Stimulated activated CD8-positive, alpha-beta memory T cell treated with anti-CD3 and anti-CD28 coated beads, Interleukin-7, amount 100 ng/mL, for 4 hours (primary cell): ENCODE results near the gene GDAP2.
"Not testable (repeated sequence)": the region's sequence is repeated elsewhere in the genome, so short reads cannot be mapped to it uniquely, and the experiment has no call there.

Experiments
- DNase-seq, 2 donors: peaks; one replicate each; pipeline ENCODE4 v3.0.0-alpha.2; 2020; ENCODE audit warnings: low read depth in 2 of 2

GDAP2 gene

DNA sequence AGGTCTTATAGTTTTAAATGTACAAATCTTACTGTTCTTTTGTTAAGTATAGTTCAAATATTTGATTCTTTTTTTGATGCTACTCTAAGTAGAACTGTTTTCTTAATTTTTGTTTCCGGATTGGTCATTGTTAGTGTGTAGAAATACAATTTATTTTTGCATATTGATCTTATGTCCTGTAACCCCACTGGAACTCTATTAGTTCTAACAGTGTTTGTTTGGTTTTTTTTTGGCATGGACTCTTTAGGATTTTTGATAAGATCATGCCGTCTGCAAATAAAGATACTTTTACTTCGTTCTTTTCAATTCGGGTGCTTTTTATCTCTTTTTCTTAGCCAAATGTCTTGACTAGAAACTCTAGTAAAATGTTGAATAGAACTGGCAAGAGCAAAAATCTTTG, 26.5 kb downstream of the GDAP2 start:
- DNase-seq = no peak

DNA sequence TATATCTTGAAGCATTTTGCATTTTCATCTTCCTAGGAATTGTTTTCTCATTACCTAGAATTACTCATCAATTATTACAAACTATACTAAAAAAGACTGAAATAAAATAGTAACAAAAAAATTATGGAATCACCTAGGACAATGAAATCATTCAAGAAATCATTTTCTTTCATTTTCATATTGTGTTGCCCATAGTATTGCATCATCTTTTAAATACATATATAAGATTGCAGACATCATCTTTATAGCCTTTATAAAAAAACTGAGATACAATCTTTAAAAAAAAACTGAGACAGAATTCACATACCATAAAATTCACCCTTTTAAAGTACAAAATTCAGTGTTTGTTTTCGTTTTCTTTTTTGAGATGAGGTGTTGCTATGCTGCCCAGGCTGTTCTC, 29.6 kb downstream of the GDAP2 start:
- DNase-seq = no peak

DNA sequence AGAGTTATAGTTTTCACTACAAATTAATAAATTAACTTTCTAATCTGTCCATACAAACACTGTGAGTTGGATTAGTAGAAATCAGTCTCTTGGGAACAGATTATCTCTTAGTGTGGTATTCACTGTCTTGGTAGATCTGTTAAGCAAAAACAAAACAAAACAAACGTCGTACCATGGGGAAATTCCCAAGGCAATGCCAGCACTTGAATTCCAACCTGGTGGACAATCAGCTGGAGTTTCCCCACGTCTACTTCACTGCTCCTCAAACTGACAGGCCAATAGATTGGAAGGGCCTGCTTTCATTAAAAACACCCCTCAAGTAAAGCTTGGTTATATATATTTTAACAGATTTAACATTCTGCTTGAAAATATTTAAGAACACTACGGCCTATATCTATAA, 31.9 kb downstream of the GDAP2 start:
- DNase-seq = no peak

DNA sequence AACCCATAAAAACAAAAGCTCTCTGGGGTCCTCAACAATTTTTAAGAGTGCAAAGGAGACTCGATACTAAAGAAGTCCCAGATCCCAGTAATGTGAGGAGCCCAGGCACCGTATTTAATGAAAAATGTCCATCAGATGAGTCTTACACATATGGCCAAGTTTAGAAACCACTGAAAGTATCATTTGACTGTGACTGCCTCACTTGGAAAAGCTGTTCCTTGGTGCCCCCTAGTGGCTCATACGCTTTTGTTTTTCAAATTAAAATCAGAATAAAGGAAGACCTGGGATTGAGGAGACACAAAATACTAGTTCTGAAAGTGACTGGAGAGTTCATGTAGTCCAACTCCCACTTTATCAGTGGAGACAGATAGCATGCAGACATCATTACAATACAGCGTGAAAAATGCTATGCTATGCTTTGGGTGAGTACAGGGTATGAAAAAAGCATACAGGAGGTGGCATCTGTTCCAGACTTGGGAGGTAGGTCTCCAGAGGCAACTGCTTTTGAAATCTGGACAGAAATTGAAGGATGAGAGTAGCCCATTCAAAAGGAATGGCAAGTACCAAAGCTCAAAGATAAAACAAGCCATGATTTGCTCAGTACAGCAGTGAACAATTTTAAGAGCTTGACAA, 33.8 kb downstream of the GDAP2 start:
- peak in 1 of 2 donors; percentile 25 for DNase-seq

DNA sequence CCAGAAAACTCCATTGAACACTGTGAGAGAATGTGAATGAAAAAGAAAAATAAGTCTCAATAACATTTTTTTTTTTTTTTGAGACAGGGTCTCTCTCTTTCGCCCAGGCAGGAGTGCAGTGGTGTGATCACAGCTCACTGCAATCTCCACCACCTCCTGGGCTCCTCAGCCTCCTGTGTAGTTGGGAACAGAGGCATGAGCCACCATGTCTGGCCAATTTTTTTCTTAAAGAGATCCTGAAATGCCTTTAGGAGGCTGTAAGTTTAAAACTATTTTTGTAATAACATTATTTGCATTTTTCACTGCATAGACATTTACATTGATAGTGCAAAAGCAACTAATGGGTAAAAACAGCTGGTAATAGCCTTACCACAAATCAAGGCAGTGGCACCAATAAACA, 35.3 kb downstream of the GDAP2 start:
- no peak for DNase-seq

DNA sequence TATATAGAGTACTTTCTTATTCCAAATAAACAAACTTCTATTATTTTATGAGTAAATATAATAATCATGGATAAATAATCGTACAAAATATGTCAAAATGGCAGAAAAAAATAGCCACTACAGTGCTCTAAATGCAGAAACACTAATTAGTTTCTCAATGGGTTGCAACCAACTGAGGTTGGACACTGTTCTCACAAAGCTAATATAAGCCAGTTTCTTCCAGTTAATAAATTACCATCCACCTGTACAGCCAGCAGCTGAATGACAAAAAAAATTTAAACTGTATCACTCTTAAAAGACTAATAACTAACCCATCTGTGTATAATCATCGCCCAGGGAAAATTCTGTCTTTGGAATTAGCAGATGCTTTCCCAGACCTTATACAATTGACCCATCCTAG, 36.9 kb downstream of the GDAP2 start:
- no peak for DNase-seq

DNA sequence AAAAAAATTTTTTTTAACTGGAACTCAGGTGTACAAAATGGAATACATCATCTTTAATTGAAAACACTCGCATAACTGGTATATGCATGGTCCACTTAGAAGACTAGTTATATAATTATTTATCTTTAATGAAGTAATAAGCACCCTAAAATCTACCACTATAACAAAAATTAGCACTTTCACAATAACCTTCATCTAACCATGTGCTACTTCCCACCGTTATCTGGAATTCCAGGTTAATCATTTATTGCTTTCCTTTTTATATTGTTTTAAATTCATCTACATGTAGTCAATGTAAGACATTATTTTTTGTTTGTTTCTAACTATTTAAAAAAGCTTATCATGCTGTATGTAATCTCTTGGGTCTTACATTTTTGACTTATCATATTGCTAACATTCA, 39.0 kb downstream of the GDAP2 start:
- no peak for DNase-seq

DNA sequence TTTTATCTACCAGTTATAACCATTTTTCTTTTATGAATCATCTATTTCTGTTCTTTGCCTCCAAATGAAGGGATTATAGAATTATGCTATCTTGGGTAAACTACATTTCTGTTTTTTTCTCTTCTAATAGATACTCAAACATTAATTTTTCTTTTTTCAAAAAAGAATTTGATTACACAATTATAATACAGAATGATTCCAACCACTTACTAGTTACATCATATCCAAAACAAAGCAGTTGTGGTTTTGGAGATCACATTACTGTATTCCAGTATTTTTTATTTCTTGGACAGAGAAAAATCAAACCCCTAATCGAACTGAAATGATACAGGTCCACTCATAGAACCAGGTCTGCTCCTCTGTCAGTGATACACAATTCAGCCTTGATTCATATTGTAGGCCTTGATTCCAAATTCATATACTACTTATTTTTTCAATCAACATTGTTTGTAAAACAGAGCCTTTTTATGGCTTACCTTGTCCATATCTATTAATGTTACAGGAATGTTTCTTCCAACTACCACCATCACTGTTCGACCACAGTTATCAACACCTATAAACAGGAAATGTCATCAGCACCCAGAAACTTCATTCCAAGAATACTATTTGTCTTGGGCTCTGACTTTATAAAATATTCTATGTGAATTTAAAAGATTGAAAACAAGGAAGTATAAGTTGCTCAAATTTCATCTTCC, 43.2 kb downstream of the GDAP2 start:
- no peak for DNase-seq

DNA sequence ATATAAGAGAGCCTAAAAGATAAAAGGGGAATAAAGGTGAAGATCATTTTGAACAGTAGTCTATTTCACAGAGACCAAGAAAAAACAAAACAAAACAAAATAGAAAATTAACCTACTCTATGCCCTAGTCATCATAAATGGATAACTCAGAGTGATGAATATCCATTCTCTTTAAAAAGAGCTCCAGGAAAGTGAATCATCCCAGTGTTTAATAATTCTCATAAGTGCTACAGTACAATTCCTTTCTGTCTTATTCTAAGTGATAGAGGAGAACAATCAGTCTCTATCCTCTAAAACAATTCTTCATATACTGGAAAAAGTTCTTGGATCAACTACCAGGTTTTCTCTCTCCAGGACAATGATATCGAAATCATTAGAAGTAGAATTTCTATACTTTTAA, 45.8 kb downstream of the GDAP2 start:
- no peak for DNase-seq

DNA sequence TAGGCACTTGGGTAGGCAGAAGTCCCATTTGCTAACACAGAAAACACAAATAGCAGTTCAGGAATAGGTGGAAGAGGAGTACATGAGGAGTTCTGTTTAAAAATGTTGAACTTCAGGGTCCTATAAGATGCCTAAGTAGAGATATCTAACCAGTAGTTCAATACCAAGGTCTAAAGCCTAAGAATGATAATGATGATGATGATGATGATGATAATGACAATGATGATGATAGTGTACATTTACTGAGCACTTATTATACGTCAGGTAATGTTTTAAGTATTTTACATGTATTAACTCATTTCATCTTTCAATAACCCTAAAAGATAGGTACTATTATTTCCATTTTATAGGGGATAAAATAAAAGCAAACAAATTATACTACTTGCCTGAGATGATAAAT, 50.1 kb downstream of the GDAP2 start:
- no peak for DNase-seq

DNA sequence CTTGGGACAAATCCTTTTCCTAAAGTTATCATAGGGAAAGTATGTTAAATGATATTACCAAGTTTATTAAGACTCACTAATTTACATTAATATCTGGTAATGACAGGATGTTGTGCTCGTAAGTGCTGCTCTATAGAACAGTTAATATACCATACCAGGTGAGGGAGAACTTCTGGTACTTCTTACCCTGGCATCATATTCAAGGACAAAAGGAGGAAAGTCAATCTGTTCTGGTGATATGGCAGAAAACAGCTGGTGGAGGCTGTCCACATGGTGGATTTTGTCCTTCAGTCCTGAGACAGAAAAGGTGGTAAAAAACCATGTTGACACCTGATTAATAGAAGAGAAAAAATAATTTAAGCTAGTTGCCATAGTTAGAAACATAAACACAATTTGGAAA, 51.6 kb downstream of the GDAP2 start:
- DNase-seq = no peak

DNA sequence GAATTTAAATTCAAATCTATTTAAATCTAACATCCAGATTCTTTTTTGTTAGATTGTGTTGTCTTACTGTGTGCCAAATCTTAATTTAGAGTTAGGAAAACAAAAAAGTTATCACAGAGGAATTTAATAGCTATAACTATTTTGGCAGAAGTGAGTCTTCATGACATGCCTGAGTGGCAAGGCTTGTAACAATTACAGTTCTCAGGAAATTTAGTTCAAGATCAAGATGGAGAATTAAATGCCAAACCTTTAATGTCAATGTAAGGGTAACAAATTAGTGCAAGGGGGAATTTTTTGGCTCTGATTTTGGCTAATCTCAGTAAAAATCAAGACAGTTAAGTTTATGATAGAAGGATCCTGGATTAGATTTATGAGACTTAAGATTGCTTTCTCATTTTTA, 58.4 kb downstream of the GDAP2 start:
- no peak for DNase-seq

DNA sequence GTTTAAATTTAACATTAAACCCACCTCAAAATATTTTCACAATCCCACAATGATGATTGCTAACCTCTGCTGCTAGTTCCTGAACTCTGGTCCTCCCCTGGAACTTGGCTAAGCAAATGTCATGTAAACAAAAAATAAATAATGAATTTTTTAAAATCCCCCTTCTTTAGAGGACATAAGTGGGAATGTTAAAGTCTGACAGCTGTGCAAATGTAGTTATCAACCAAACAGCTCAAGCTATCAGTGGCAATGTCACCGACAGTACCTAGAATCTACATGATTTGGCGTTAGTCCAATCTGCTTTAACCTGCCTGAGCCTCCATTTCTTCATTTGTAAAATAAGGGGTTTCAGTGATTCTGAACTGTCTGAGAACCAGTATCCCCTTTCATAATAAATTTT, 67.7 kb downstream of the GDAP2 start:
- no peak for DNase-seq

DNA sequence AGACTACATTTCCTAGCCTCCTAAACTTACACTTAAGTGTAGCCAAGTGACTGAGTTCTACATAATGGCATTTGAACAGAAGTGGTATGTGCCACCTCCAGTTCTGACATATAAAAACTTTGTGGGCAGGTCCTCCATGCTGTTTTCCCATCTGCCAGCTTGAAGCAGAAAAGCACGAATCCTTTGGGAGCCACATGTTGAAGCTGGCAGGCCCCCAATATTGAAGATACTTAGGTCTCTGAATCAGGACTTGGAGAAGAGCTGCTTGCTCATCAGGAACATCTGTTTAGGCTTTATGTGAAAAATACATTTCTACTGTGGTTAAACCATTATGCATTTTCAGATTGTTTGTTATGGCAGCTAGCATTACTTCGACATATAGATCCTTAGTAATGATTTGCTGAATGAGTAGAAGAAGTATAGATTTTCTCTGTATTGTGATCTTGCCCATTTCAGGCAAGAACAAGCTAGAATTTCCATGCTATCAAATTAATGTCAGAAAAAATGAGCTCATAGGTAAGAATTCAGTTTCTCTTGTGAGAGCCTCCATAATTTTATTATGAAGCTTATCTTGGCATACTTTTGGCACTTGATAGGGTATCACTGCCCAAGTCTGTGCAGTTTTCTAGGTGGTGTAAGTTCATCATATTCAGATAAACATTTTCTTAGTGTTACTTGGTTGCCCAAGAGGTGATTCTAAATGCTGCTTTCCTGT, 68.4 kb downstream of the GDAP2 start:
- no peak for DNase-seq

DNA sequence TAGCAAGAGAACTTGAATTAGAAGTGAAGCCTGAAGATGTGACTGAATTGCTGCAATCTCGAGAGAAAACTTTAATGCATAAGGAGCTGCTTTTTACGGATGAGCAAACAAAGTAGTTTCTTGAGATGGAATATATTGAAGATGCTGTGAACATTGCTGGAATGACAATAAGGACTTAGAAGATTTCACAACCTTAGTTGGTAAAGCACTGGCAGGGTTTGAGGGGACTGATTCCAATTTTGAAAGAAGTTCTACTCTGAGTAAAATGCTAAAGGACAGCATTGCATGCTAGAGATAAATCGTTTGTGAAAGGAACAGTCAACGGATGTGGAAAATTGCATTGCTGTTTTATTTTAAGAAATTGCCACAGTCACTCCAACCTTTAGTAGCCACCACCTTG, 69.5 kb downstream of the GDAP2 start:
- no peak for DNase-seq

DNA sequence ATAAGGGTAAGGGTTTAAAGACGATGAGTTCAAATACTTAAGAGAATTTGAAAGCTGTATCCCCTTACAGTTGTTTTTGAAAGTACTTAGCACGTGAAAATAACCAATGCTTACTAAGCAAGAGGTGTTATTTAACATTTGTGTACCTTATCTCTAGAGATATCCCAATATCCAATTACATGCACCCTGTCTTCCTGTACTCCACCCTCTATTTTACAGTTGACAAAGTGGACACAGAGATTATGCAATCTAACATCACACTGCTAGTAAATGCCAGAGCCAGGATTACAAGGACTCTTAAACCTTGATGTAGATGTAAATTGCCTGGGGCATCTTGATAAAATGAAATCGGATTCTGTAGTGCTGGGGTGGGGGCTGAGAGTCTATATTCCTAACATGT, 72.0 kb downstream of the GDAP2 start:
- no peak for DNase-seq

DNA sequence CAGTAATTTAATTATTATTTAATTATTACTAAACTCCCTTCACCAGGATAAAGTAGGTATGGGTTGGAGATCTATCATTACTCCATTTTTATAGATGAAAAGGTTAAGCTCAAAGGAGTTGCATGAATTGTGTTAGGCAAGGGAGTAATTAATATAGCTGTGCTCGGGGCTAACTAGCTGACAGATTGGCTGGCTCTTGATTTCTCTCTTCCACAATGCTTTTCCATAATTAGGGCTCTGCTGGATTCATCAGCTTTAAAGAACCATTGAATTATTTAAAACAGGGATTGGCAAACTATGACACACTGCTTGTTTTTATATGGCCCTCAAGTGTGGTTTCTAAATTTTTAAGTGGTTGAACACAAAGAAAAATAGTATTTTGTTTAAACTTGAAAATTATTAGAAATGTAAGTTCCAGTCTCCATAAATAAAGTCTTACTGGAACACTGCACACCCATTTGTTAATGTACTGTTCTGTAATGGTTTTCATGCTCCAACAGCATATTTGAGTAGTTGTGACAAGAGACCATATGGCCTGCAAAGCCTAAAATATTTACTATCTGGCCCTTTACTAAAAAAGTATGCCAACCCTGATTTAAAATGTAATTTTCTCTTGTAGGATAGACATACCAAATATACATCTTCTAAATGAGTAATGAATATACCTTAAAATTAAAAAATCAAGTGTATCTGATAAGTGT, 76.4 kb downstream of the GDAP2 start:
- DNase-seq = no peak

DNA sequence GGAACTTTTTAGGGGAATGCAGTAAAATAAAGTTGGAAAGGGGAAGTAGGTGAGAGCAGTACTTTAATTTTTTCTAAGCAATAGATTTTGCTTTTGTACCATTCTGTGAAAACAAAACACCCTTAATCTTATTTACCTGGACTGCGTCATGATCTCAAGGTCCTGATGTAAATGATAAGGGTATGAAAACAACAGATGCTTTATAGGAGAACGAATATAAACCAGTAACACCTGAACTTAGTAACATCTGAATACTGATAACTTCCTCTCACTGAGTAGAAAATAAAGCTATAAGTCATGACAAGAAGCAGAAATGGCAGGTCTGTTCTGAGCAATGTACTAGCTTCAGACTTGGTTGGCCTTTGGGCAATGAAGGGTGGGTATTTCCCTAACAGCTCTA, 77.7 kb downstream of the GDAP2 start:
- DNase-seq = no peak

DNA sequence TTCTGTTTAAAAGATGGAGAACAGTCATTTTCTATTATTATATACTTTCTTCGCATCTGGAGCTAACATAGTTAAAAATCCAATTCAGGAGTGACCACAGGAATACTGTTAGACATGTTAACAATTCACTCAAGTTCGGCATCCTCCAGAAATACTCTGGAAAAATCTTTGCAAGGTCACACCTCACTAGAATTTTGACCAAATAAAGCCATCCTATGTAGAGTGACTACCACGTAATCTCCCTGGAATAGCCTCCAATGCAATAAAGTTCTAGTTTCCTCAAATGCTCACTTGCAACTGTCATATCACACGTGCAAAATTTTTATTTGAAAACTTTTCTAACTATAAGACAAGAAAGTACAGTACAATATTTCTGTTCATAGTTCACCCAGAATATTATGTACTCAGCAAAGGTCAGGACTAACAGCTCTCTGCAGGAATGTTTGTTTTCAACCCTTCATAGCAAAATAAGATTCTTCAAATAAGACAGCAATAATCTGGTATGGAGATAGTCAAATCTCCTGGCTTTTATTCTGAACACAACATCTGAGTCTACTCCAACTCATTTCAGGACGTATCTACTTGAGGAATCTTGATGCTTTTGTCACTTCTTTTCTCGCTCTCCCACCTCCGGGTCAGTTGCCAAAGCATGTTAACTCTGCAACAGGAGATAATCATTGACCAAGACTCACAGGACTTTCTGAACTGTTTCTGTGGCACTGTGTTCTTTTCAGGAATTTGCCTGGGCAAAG, 82.6 kb downstream of the GDAP2 start:
- no peak for DNase-seq

DNA sequence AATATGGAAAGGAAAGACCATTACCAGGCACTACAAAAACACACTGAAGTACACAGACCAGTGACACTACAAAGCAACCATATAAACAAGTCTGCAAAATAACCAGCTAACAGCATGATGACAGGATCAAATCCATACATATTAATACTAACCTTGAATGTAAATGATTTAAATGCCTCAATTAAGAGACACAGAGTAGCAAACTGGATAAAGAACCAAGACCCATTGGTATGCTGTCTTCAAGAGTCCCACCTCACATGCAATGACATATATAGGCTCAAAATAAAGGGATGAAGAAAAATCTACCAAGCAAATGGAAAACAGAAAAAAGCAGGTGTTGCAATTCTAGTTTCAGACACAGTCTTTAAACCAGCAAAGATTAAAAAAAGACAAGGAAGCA, 84.9 kb downstream of the GDAP2 start:
- DNase-seq = not testable (repeated sequence)

DNA sequence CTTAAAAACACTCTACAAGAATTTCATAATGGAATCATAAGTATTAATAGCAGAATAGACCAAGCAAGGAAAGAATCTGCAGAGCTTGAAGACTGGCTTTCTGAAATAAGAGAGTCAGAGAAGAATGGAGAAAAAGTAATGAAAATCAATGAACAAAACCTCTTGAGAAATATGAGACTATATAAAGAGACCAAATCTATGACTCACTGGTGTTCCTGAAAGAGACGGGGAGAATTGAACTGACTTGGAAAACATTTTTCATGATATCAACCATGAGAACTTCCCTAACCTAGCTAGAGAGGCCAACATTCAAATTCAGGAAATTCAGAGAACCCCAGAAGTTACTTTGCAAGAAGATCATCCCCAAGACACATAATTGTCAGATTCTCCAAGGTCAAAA, 85.6 kb downstream of the GDAP2 start:
- no peak for DNase-seq
